NCI-H69 (cell line): Measurements from ENCODE around the gene NEIL3.
"Not testable (repeated sequence)": the region's sequence is repeated elsewhere in the genome, so short reads cannot be mapped to it uniquely, and the experiment has no call there.

Experiments used
- DNase-seq: peaks from one replicate; lab custom pipeline; 2025; lab: John Stamatoyannopoulos, UW

The NEIL3 gene

DNA sequence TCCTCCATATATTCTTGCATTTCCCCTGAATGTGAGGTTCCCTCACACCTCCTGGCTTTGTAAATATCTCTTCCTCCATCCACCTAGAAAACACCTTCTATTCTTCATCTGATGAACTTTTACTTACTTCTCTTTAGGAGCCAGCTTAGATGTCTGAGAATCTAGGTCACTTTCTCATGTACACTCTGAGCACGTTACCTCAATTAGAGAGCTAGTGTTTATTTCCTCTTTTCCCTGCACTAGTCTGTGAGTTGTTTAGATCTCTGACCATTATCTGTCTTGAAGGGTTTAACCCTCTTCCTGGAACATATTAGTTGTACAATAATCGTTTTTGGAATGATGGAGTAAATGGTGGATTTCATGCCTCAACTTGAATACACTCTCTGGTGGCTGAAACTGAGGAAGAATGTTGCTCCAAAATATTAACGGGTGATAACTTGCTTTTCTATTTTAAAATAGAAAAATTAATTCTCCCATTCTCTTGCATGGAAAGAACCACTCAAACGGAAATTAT lies 8.5 kb upstream of the NEIL3 start:
- DNase-seq: no peak

DNA sequence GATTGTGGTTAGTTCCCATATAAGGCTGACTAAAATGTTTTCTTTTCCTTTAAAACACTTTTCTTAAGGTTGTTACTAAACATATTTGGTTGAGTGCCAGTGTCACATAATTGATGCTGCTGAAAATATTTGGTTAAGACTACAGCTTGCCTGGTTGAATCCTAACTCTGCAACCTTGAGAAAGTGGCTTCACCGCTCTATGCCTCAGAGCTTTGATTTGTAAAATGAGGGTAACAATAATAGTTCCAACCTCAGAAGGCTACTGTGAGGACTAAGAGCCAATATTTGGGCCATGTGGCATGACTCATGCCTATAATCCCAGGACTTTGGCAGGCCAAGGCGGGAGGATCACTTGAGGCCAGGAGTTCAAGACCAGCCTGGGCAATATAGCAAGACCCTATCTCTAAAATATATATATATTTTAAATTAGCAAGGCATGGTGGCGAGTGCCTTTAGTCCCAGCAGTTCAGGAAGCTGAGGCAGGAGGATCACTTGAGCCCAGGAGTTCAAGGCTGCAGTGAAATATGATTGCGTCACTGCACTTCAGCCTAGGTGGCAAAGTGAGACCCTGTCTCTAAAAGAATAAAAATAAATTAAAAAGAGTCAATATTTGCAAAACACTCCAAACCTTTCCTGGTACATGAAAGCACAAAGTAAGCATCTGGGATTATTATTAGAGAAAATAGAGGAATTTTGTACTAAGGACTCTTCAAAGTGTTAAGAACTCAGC lies 7.1 kb upstream of the NEIL3 start:
- DNase-seq: no peak

DNA sequence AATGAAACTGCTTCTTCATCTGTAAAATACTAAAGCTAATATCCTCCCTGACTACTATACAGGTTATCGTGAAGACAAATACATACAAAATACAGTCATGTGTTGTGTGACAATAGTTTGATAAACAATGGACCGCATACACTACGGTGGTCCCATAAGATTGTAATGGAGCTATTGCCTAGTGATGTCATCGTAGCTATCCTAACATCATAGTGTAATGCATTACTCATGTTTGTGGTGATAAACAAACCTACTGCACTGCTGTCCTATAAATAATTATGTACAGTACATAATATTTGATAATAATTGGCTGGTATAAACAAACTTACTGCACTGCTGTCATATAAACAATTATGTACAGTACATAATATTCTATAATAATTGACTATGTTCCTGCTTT lies 5.6 kb upstream of the NEIL3 start:
- DNase-seq: no peak

DNA sequence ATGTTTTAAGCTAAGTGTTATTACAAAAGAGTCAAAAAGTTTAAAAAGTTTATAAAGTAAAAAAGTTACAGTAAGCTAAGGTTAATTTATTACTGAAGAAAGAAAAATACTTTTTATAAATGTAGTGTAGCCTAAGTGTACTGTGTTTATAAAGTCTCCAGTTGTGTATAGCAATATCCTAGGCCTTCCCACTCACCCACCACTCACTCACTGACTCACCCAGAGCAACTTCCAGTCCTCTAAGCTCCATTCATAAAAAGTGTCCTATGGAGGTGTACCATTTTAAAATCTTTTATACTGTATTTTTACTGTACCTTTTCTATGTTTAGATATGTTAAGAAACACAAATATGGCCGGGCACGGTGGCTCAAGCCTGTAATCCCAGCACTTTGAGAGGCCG lies 4.8 kb upstream of the NEIL3 start:
- not testable (repeated sequence) for DNase-seq

DNA sequence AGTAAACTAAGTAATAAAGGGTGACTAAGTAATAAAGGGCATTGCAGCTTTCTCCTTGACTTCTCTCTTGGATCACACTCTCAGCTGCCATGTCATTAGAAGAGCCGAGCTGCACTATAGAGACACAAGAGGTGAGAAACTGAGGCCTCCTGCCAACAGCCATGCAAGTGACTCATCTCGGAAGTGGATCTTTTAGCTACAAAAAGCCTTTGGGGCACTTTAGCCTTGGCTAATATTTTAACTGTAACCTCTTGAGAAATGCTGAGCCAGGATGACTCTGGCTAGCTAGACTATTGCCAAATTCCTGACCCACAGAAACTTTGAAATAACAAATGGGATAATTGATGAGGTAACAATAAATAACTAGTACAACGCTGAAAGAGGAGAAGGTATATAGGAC lies 1.5 kb upstream of the NEIL3 start:
- no peak for DNase-seq

- no peak for DNase-seq
These were observed 690 bp upstream of the NEIL3 start for GRCh38 chr4:177308847-177309521.

GRCh38 chr4:177311589-177311988 lies 1.9 kb downstream of the NEIL3 start:
- peak; percentile 10 for DNase-seq

GRCh38 chr4:177313263-177313662 lies 3.6 kb downstream of the NEIL3 start:
- DNase-seq: no peak

DNA sequence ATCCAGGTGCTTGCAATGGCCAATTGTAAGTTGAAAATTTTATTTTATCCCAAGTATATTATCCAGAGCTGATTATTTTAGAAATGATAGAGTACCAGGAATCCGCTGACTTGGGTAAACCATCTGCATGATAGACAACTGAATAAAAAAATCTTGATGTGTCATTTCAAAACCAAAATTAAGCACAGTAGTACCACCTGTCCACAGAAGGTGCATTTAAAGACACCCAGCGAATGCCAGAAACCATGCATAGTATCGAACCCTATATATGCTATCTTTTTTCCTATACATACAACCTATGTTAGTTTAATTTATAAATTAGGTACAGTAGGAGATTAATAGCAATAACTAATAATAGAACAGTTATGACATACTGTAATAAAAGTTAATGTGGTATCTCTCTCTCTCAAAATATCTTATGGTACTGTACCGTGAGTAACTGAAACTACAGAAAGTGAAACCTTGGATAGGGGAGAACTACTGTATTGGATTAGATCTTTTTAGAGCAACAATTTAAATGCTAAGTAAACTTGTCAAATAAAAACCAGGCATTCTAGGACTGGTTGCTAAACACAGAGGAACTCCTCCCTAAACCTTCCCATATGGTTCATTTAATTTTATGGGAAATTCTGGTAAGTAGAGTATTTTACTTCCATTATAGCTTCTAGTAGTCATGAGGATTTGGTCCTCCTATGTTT lies 6.2 kb downstream of the NEIL3 start:
- DNase-seq: no peak

- DNase-seq: no peak
These were observed 11.0 kb downstream of the NEIL3 start for GRCh38 chr4:177320721-177321120.

- no peak for DNase-seq
These were observed 12.0 kb downstream of the NEIL3 start for GRCh38 chr4:177321647-177322046.

DNA sequence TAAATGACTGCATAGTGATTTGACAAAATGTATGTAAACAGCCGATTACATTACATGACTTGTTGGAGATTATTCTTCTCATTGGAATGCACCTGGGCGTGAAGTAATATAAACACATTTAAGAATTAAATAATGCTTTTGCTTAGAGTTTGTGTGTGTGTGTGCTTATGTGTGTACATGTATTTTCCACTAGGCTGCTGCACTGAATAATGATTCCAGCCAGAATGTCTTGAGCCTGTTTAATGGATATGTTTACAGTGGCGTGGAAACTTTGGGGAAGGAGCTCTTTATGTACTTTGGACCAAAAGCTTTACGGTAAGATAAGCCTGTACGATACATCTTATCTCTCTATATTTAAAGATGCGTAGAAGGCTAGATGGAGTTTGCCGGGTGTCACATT lies 12.6 kb downstream of the NEIL3 start:
- no peak for DNase-seq

DNA sequence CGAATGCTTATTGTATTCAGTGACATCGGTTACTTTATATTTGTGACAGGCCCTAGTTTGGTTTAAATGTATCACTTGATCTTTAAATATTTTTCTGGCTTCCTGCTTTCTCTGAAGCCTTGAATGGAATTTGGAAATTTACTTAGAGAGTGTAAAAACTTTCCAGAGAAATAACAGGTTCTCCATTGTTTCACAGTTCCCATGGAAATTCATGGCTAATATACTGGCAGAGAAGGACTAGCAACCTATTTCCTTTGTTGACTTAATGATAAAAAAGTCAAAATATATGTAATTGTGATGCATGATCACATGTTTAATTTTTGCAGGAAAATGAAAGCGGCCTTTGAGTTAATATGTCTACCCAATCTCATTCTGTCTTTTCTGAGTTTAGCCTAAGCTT lies 13.2 kb downstream of the NEIL3 start:
- no peak for DNase-seq

- no peak for DNase-seq
These were observed 13.7 kb downstream of the NEIL3 start for GRCh38 chr4:177323416-177323815.

- no peak for DNase-seq
These were observed 22.4 kb downstream of the NEIL3 start for GRCh38 chr4:177332119-177332518.

DNA sequence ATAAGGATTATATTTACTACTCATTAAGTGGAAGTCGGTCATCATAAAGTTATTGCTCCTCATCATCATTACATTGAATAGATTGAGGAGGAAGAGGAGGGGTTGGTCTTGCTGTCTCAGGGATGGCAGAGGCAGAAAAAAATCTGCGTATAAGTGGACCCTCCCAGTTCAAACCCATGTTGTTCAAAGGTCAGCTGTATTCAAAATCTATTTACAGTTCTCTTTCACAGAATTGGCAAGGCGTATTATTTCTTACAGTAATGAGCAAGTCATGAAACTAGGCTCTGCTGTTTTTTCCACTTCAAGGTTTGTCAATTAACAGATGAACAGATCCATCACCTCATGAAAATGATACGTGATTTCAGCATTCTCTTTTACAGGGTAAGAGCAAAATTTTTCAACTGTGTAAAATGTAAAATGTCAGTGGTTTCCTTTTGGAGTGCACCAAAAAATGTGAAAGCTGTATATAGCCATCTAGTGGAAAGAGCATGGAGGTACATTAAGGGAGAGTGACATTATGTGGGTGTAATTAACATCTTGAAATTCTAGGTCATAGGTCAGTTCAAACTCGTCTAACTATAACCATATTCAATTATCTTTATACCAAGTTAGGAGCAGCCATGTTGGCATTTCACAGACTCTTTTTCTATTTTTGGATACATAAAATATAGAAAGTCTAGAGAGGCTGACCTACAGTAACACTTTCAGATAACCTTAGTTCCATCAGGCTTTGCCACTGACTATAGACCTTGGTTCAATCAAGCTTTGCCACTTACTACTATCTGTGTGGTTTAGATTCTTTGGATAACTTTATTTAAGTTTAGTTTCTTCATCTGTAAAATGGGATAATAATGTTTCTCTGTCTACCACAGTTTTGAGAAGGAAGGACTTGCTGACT lies 30.1 kb downstream of the NEIL3 start:
- DNase-seq: peak; percentile 43

- no peak for DNase-seq
These were observed 38.7 kb downstream of the NEIL3 start for GRCh38 chr4:177348348-177348747.

- DNase-seq: no peak
These were observed 39.5 kb downstream of the NEIL3 start for GRCh38 chr4:177349191-177349590.

- DNase-seq: no peak
These were observed 42.1 kb downstream of the NEIL3 start for GRCh38 chr4:177351622-177352244.

DNA sequence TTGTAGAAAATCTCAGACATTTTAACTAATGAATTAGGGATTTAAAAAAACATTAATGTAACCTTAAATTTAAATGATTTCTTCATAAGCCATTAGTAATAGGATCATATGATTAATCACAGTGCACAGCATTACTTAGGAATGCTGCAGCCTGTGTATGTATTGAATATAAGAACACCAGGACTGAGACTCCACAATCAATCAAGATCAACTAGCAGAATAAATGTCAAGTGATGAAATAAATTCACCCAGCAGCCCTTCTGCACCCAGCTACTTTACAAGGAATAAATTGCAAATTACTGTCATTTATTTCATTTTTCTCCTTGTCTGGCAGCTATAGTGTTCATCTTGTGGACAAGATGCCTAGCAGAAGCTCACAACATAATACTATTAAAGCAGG lies 46.5 kb downstream of the NEIL3 start:
- peak; percentile 75 for DNase-seq

- peak; percentile 13 for DNase-seq
These were observed 47.2 kb downstream of the NEIL3 start for GRCh38 chr4:177356921-177357320.
